Activated naive CD4-positive, alpha-beta T cell treated with Interleukin-2 at 50 U/mL for 16 hours (primary cell): ENCODE results near the gene TANC1.
"Not testable (repeated sequence)": the region's sequence is repeated elsewhere in the genome, so short reads cannot be mapped to it uniquely, and the experiment has no call there.

Source experiments
- DNase-seq: peaks from one replicate; pipeline ENCODE4 v3.0.0-alpha.2; 2020

The TANC1 gene

DNA sequence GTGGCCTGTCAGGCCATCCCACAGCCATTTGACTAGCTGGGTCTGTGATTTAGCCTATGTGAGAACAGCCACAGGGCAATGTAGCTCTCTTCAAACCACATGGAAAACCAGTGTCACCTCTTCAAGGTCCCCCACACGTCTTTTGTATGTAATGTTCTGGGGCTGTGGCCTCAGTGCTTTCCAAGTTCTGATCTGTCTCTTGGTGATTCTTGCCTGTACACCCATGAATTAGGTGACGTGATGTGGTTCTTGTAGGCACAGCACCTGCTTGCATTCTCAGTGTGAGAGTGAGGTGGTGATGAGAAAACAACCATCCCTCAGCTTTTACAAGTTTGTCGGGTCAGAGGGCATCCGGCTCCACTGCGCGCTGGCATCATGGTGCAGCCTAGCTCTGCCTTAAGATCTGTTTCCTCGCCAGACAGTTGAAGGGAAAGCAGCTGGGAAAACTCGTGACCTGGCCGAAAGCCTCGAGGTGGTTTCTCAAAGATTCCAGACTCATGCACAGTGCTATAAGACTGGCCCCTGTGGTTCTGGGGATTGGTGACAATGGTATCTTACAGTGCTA lies 125.8 kb downstream of the TANC1 start:
- DNase-seq, result no peak

DNA sequence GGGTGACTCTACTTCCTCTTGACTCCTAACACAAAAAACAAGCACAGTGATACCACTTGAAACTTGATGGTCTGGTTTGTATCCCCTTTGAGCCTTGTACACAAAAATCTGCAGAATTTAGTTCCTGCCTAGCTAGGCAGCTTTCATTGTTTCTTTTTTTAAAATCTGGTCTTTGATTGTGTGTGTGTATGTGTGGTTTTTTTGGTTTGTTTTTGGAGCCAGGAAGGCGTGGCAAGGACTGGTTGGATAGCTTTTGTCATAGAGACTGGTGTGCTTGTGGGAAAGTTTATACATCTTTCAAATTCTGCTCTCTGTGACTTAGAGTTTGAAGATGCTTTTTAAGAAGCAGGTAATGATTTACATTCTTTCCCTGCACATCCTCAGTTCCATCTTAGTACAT lies 127.4 kb downstream of the TANC1 start:
- no peak for DNase-seq

DNA sequence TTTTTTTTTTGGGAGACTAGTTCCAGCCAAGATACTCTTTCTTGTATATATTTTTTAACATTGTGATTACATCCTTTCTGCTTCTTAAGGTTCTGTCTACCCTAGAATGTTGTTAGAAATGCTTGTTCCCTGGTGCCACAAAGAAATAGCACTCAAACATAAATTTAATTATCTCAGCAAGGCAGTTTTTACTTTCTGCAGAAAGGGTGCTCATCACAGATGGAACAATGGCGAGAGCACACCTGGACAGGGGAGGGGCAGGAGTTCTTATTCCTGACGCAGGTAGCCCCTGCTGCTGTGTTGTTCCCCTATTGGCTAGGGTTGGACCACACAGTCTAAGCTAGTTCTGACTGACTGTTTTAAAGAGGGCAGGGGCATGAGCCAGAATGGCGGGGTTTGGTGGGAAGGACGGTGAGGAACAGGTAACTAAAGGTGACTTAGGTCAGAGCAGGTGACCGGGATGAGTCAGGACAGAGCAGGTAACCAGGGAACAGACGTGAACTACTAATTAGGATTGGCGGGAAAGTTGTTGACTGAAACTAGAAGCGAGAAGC lies 127.9 kb downstream of the TANC1 start:
- not testable (repeated sequence) for DNase-seq

DNA sequence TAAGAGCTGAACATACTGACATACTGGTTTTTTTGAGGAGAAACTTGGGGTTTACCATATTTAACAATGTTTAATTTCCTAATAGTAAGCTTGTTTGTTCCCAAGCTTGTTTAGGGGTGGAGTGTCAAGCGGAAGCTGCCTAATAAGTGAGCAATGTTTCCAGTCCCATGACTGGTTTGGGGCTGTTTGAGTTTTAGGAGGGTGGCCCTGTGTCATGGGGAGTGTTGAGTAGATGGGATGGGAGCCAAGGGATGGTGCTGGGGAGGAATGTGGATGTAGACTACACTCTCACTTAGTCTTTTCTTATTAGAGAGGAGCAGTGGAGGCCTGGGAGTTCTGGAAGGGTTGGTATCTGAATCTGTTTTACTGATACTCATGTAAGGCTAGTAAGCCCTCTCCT lies 128.5 kb downstream of the TANC1 start:
- no peak for DNase-seq

DNA sequence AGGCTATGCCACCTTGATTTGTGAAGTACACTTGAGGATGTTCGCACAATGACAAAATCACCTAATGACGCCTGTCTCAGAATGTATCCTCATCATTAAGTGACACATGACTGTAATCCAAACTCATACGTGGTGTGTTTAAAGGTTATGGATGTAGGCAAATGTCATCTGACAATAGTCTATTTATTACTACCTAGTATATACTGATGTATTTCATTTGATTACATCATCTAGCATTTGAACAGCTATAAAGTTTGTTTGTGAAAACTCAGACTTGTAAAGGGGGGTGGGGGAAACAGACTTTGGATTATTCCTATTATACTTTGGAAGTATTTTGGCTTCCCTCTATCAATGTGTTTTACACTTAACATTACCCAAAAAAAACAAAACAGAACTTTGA lies 129.9 kb downstream of the TANC1 start:
- no peak for DNase-seq

DNA sequence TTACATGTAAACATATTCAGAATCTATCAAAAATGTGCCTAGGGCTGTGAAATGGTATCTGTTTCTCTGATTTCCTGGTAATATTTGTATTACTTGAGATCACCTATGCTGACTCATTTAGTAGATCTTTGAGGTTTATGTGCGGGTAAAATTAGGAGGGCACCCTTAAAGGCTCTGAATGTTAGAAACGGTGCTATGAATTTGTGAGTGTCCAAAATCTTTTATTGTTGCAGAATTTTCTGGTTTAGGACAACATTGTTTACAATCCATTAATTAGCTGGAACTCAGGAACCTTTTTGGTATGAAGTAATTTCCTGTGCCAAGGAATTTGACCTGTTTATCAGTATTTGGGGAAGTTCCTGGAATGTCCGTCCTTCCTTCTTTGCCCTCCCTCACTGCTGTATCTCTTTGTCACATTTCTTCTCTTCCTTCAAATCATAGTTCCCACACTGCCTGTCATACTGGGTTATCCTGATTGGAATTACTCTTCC lies 130.5 kb downstream of the TANC1 start:
- no peak for DNase-seq

DNA sequence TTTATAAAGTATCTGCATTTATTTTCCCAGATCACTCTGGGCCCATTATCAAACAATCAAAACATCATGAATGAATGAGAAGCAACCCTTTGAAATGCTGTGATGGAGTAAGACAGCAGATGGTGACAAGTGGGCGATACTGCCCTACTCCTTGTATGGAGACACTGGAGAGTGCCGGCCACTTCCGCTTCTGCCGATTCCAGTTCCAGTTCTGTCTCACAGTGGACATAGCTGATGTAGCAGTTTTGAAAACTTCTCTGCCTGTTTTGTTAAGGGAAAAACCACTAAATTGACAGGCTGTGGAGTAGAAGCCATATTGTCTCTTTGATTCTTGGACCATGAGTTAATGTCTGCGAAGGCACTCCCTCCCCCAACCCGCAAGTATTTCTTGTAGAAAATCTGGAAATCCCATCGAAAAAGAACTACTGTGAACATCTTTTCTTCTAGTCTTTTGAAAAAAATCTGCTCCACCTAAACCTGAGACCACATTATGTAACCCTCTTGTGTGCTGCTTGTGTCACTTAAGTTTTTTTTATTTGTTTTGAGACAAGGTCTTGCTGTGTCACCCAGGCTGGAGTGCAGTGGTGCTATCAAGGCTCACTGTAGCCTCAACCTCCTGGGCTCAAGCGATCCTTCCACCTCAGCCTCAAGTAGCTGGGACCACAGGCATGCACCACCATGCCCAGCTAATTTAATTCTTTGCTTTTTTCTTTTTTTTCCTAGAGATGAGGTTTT lies 133.5 kb downstream of the TANC1 start:
- DNase-seq, result no peak

DNA sequence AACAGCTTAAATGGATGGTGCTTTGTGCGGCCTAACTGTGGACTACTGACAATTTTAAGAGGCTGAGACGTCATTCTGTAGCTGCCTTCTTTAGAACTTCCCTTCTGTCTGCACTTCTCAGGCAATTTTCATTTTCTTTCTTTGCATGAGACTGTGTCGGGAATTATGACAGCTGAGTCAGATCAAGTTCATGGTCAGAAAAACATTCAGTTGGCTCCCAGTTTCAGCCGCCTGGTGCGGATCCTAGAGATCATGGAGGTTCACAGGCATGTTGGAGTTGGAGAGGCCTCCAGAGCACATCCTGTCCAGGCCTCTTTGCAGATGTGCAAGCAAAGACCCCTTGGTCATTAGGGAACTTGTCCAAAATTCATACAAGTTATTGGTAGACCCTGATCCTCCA lies 135.0 kb downstream of the TANC1 start:
- no peak for DNase-seq

DNA sequence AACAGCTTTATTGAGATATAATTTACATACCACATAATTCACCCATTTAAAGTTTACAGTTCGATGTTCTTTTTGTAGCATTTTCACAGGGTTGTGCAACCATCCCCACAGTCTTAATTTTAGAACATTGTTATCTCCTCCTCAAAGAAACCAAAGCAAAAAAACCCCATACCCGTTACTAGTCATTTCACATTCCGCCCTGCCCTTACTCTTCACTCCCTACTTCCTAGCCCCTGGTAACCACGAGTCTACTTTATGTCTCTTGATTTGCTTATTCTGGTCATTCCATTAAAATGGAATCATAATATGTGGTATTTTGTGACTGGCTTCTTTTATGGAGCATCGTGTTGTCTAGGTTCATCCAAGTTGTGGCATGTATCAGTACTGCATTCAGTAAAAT lies 137.7 kb downstream of the TANC1 start:
- DNase-seq, result no peak

DNA sequence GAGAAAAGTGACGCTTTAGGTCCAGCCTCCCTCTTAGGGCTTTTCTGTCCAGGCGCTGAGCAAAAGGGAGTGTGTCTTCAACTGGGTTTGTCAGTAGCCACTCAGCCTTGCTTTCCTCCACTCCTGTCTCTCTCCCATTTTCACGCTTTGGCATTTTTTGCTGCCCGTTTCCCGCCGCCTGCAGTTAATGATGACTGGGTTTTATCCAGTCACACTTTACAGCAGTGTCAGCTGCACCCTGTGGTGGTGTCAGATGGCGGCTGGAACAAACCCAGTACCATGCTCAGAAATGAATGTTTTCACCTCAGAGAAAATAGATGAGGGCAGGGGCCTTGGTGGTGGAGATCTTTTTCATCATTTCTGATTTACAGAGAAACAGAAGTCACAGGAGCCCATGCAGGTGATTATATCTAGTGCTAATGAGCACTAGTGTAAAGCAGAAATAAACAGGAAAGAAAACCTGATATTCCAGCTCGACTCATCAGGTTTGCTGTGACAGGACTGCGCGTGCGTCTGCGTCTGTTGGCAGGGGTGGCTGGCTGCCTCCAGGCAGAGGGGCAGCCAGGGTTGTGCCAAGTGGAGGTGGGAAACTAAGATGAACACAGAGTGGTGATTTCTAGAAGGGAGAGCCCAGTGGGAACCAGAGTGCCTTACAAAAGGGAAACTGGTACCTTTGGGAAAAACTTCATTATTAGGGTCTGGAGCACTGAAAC lies 139.9 kb downstream of the TANC1 start:
- DNase-seq, result no peak

DNA sequence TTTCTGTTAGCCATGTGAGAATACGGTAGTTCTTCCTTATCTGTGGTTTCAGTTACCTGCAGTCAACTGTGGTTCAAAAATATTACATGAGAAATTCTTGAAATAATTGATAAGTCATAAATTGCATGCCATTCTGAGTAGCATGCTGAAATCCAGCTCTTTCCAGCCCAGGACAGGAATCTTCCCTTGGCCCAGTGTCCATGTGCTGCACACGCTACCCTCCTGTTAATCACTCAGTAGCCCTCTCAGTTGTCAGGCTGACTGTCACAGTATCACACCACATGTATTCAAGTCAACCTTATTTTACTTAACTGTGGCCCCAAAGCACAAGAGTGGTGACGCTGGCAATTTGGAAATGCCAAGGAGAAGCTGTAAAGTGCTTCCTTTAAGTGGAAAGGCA lies 141.1 kb downstream of the TANC1 start:
- no peak for DNase-seq

DNA sequence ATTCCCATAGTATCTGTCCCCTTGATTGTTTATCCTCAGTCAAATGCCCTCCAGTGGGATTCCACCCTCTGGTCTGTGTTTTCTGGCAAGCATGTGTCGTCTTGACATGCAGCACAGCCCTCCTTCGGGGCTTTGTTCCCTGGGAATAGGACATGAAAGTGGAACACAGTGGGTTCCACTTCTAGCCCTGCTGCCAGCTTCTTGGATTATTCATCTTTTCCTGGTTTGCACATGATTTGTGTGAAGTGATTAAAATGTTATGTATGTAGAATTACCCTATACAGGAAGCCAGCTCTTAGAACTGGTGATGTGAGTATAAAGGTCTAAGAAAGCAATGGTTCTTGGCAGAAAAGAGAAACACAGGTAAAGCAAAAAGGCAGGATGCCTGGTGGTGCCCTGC lies 142.3 kb downstream of the TANC1 start:
- DNase-seq, result no peak

DNA sequence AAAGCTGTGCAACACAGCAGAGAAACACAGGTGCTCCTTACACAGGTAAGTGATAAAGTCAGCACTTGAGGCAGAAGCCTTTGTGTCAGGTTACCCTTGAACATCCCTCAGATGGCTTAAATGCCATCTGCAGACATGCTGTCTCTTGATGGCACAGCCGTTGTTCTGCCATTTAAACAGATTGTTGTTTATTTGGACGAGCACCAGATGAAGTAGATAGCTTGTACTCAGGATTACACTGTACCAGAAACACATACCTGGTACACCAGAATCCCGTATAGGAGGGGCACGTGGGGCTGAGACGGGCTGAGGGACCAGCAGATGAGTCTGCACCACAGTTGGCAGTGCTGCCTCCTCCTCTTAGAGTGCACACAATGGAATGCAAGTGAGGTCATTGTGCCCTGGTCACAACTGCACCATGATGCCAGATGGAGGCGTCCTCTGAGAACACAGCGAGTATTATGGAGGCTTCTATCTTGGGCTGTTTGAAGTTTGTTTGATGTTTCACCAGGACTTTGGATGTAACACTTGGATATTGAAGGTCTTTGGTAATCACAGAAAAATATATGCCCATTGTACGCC lies 143.0 kb downstream of the TANC1 start:
- DNase-seq, result no peak

DNA sequence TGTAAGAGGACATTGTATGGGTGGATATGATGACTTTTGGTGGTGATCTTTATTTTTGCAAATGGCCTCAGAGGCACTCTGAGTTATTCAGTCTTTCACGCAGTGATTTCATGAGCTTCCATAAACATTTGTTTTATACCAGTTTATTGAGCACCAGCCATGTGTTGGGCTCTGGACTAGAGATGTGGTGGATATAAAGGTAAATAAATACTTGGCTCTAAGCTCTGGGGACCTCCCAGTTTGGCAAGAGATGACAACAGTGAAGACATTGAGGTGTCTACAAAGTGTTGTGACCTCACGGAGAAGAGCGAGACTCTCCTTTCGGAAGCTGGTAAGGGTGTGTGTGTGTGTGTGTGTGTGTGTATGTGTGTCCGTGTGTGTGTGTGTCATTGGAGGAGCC lies 146.4 kb downstream of the TANC1 start:
- no peak for DNase-seq

DNA sequence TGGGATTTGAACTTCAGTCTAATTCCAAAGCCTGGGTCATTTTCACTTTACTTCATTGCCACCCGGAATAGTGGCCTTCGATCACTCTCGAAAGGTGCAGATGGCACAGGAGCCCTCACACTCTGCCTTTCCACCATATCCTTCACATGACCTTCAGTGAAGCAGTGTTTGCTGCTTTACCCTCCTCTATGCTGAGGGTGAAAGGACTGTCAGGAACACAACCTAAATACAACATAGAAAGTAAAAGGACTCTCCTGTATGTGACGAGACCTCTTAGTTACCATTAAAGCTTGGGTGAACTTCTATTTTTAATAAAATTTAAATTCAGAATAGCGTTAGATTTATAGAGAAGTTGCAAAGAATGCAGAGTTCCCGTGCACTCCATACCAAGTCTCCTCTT lies 148.5 kb downstream of the TANC1 start:
- DNase-seq, result no peak

DNA sequence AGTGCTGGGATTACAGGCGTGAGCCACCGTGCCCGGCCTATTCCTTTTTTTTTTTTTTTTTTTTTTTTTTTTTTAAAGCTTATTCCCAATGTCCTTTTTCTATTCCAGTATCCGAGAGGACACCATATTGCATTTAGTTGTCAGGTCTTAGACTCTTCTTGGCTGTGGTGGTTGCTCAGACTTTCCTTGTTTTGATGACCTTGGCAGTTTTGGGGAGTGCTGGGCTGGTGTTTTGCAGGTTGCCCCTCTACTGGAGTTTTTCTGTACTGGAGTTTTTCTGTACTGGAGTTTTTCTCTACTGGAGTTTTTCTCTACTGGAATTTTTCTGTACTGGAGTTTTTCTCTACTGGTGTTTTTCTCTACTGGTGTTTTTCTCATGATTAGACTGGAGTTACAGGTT lies 149.2 kb downstream of the TANC1 start:
- no peak for DNase-seq

DNA sequence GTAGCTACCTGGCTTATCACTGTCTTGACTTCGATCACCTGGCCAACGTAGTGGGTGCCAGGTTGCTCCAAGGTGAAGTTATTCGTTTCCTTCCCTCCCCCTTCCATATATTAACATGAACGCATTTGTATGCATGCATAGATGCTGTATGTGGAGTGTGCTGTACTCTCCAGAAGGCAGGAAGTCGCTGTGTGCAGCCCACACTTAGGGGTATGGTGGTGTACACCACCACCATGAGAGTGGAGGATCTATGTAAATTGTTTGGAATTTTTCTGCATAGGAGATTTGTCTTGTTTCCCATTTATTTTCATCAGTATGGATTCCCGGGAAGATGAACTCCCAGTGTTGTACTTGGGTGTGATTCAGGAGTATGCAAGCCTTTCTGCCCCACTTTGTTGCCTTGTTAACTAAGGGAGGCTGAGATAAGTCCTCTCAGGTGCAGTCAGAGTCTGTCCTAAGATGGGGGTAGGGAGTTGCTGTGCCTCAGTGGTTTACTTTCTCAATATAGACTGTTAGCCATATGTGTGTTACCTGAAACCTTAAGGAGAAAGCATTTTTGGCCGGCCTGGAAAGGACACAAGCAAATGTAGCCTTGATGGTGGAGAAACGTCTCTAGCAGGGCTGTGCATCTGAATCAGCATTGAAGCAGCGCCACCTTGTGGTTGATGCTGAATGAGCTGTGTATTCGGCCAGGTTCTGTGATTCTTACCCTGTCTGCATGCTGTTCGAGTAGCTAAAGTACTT lies 149.8 kb downstream of the TANC1 start:
- peak; percentile 76 for DNase-seq

DNA sequence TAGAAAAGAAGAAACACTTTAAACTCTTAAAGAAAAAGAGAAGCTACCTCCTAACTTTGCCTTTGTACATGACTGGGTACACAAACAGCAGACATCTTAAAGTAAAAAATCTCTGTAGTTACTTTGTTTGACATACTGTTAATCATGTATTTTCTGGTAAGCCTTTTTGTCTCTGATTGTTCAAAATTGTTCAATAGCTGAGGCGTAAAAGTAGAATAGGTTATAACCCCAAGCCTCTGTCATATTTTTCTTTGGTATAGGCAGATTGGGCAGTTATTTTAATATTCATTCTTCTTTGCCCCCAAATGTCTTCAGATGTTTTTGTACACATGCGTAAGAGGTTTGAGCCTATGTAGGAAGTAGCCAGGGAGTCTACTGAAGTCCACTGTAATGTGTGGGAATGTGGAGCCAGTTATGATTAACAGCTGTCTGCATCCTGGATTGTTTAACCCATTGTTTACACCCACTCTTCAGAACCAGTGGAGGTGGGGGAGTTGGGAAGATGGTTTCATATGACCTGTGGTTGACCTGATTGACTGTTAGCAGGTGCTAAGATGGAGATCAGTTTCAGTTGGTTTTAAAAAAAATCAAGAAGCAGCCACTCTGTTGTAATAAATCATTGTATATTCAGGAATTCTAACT lies 150.5 kb downstream of the TANC1 start:
- no peak for DNase-seq

DNA sequence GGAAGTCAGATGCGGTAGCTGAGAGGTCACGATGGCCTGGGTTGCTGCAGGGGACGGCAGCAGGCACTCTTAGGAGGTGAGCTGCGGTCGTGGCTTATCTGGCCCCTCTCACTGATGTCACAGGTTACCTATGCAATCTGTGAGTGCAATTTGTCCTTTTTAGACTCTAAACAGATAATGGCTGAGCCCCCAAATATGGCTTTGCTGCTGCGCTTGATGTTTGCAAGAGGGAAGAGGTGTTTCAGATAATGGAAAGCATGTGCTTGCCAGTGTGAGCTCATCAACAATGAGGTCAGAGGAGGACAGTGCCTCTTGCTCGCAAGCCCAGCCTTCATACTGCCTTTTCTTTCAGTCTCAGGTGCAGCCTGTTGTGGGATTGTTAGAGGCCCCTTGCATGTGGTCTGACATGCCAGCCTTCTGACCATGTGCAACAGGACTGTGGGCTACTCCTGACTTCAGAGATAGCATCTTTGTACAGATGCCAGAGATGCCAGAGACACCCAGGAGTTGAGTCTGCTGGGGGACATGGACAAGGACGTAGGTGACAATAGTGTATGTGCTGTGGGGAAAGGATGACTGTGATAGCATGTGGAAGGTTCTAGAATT lies 151.3 kb downstream of the TANC1 start:
- no peak for DNase-seq

DNA sequence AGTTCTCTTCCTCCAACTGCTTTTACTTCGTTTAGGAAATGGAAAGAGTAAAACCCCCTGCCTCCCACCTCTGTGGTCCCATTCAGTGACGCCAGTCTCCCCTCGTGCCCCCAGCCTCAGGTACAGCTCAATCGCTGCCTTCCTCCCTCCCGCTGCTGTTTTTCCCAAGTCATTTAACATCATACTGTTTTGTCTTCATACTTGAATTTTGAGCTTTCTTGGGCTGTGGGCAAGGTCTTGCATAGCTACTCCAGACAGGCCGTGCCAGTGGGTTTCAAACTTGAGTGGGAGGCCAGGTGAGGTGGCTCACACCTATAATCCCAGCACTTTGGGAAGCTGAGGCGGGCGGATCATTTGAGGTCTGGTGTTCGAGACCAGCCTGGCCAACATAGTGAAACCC lies 155.3 kb downstream of the TANC1 start:
- DNase-seq, result no peak

DNA sequence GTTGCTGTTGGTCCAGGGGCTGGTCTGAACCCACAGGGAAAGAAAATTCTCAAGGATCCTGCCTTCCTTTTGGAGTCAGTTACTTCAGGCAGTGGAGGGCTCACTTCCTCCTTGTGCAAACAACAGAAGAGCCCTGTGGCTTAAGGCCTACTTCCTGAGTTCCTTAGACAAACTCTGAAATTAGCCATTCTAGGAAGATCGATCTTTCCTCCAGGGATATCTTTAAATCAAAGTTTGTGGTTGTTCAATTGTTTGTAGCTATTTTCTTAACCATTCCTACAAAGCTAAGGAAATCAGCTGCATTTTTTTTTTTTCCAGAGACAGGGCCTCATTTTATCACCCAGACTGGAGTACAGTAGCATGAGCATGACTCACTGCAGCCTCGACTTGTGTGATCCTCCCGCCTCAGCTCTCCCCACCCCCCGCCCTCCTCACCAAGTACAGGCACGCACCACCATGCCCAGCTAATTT lies 156.0 kb downstream of the TANC1 start:
- DNase-seq, result no peak
